Epithelial cell of proximal tubule (primary cell): ENCODE measurements around the gene STN1. TPM values are rescaled to one million over a fixed set of nuclear protein-coding genes. Genes with fewer than 3 reads are reported as not detected.

Source experiments
- DNase-seq: peaks from one replicate; pipeline ENCODE4 v3.0.0-alpha.2; 2011; ENCODE audit warnings: low read depth
- H3K4me3 ChIP-seq: 2 replicates; pipeline ENCODE4 v1.5.1; 2011; ENCODE audit warnings: low read depth, mild to moderate bottlenecking, low read length
- total RNA-seq: library from RNA; depleted of rRNA; stranded (reverse); fragments of >200 nt; gene quantifications from 2 replicates; pipeline ENCODE4 v1.2.3, GENCODE V29; 2015
- TF ChIP-seq, protein P1 (sequence below): conservative IDR thresholded peaks from 2 replicates; pipeline ENCODE4 v1.5.1; 2012; ENCODE audit warnings: low read depth, mild to moderate bottlenecking, low read length

The STN1 gene
- total RNA-seq, 1 donor from 2014 or later = 28.2 TPM

DNA sequence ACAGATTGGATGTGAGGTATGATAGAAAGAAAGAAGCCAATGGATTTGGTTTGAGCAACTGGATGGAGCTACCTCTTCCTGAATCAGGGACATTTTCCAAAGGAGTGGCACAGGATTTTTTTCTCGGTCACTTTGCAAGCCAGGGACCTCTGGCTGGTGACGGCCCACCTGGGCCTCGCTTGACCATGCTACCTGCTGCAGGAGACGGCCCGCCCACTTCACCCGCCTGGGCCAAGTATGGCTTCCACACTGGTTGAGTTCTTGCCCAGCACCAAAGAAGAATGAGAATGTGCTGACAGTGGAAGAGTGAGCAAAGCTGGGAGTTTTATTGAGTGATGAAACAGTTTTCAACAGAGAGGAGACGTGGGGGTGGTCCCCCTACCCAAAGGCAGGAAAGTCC, 38.2 kb downstream of the STN1 start:
- DNase-seq = no peak
- H3K4me3 ChIP-seq = no peak overlapping the region
- TF ChIP-seq, protein P1, sequence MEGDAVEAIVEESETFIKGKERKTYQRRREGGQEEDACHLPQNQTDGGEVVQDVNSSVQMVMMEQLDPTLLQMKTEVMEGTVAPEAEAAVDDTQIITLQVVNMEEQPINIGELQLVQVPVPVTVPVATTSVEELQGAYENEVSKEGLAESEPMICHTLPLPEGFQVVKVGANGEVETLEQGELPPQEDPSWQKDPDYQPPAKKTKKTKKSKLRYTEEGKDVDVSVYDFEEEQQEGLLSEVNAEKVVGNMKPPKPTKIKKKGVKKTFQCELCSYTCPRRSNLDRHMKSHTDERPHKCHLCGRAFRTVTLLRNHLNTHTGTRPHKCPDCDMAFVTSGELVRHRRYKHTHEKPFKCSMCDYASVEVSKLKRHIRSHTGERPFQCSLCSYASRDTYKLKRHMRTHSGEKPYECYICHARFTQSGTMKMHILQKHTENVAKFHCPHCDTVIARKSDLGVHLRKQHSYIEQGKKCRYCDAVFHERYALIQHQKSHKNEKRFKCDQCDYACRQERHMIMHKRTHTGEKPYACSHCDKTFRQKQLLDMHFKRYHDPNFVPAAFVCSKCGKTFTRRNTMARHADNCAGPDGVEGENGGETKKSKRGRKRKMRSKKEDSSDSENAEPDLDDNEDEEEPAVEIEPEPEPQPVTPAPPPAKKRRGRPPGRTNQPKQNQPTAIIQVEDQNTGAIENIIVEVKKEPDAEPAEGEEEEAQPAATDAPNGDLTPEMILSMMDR = no peak

DNA sequence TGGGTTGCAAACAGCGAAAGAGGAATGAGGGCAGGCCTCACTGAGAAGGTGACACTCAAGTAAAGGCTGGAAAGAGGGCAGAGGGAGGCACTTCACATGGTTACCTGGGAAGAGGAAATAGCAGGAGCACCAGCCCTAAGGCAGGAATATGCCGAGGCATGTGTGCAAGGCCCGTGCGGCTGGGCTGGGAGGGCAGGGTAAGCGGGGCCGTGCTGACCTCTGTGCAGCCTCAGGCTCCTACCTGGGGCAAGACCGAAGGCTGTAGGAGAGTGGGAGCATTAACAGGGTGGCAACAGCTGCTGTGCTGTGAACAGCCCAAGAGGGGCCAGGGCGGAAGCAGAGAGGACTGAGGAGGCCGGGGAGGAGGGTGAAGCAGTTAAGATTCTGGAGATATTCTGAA, 38.6 kb downstream of the STN1 start:
- DNase-seq = no peak
- no peak overlapping the region for H3K4me3 ChIP-seq
- TF ChIP-seq, protein P1 = no peak

DNA sequence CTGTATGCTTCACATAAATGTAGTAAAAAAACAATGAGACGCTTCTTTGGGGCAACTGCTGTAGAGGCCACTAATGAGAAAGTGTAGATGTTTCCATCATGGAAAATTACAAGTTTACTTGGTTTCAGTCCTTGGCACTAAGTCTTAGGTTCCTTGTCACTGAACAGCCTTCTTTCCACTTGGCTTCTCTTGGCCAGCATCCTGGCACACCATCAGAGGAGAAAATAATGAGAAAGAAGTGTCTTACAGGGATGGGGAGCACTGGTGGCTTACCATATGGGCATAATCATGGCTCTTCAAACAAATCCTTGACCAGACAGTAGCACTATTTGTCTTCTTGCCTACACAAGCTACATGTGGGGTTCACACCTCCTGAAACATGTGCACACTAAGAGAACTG, 40.1 kb downstream of the STN1 start:
- TF ChIP-seq, protein P1 = no peak
- no peak for DNase-seq
- no peak overlapping the region for H3K4me3 ChIP-seq

DNA sequence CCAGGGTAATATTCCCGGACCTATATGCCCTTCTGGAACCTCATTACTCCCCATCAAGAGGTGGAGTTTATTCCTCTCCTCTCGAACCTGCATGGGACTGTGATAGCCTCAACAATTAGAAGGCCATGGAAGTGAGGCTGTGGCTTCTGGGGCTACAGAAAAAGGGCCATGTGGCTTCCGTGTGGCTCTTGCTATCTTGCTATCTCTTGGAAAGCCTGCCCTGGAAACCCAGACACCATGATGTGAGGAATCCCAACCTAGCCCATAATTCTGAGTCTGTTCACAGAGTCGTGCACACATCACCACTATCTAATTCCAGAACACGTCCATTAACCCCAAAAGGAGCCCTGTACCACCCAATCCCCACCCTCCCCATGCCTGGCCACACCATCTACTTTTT, 41.8 kb downstream of the STN1 start:
- no peak overlapping the region for H3K4me3 ChIP-seq
- TF ChIP-seq, protein P1 = no peak
- no peak for DNase-seq

DNA sequence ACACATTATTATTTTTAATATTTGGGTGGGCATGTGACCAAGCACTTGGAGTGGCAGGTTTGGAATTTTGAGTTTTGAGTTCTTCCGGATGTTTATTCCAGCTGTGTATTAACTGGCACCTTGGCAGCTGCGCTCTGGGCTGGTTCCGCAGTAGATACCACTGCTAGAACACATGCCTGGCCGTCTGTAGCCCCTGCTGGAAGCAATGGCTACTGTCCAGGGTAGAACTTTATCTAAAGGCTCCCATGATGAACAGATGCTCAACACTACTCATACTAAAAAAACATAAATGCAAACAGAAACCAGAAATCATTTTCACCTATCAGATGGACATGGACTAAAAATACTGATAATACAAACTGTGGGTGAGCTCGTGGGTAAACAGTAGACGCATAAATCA, 43.3 kb downstream of the STN1 start:
- TF ChIP-seq, protein P1 = no peak
- H3K4me3 ChIP-seq = no peak overlapping the region
- DNase-seq = no peak

DNA sequence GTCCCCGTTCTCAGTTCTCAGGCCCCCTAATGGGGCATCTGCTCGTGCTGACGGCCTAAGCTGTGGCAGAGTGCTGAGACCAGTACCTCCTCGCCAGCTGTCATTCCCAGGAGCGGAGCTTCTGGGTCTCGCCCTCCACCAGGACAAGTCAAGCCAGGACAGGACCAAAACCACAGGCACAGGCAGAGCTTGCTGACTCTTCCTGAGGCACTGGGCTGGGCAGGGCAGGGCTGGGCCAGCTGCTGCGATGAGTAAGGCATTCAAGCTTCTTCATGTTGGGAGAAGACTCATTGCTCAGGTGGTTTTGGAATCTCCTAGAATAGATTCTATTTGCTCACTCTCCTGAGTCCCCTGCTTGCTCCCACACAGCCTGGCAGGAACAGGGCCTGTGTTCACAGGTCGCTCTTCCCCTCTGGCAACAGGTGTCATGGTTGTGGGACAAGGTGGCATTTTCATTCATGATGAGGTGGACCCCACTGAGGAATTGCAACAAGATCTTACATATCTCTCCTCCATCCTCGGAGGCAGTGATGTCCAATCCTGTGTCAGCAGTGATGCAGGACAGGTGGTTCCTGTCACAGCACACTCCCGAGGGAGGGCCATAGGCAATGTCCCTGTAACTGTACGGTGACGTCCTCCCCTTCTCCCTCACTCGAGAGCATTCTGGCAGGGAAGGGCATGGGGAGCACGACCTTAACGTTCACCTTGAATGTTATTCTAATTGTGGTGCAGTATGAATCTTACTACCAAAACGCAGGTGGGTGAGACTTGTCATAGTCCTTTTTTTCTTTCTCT, 45.6 kb downstream of the STN1 start:
- DNase-seq = no peak
- TF ChIP-seq, protein P1 = no peak

DNA sequence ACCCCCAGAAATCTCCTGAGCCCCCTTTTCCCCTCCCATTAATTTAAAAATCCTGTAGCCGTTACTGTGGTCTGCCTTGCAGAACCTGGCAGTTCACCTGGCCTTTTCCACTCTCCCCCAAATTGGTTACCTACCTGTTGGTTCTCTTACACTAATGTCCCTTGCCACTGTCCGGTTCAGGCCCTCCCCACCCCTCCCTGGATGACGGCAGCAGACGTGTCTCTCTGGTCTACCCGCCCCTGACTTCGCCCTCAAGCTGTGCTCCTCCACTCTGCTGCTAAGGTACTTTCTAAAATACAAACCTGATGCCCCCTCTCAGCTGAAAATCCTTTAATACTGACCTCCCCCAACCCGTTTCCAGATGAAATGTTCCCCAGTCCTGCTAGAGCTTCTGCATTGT, 47.0 kb downstream of the STN1 start:
- no peak overlapping the region for H3K4me3 ChIP-seq
- no peak for DNase-seq
- TF ChIP-seq, protein P1 = no peak

More for the DNA sequence above, 45.6 kb downstream of the STN1 start:
- no peak overlapping the region for H3K4me3 ChIP-seq
